CD4-positive, alpha-beta T cell treated with Interleukin-12 subunit alpha and Interleukin-12 subunit beta, for 1 hour (primary cell): ENCODE results near the gene CD151.

ENCODE experiments used
- DNase-seq: peaks from one replicate; pipeline ENCODE4 v3.0.0-alpha.2; 2020

CD151 gene

GRCh38 chr11:859394-860131 lies 26.8 kb downstream of the CD151 start:
- no peak for DNase-seq

DNA sequence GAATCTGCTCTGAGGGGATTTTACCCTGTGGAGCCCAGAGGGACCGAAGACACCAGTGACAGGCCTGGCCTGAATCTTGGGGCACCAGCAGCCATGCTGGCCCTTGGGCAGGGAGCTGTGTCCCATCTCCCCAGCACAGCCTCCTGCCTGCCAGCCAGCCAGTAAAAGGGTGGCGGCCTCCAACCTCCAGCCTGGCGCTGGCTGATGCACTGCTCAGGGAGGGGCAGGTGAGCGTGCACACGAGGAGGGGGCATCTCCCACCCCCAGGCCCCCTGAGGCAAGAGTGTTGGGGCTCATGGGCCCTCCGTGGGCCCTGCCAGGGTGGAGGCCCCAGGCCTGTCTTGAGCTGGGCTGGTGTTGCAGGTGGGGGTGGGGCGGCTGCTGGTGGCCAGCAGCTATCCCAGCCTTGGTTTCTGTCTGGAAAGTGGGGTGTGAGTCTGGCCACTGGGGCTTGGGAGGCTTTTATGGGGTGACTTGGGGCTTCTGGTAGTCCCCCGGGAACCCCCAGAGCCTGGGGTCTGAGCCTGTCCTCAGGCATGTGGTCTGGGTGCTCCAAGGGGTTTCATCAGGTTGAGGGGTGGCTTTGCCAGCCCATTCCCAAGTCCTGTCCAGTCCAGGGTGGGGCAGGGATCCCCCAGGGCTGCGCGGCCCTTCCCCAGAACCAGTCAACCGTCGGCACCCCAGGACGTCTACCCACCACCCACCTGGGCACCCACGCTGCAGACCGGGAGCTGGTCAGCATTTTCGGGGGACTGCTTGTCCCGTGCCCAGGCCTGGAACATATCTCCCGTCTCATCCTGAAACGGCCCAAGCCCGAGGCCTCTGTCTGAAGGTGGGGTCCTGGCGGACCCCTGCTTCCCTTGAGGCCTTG lies 27.7 kb downstream of the CD151 start:
- no peak for DNase-seq

GRCh38 chr11:861105-861479 lies 28.3 kb downstream of the CD151 start:
- DNase-seq, result no peak

DNA sequence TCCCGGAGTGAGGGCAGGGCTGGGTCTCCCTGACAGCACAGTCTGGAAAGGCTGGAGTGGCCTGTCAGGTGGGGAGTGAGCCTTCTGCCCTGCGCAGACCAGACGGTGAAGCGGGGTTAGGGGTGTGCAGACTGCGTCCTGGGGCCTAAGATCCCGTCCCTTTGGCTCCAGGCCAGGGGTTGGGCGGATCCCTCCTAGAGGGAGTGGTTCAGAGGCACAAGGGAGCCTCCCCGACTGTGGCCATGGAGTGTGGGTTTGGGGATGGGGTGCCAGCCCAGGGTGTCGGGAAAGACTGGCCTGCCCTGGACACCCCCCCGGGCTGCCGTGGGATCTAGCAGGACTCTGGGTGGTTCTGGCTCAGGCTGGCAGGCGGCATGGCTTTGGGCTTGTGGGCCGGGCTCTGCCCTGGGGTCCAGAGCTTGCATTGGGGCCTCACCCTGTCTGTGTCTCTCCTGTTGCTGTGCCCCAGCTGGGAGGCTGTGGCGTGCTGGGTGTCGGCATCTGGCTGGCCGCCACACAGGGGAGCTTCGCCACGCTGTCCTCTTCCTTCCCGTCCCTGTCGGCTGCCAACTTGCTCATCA lies 29.4 kb downstream of the CD151 start:
- no peak for DNase-seq

DNA sequence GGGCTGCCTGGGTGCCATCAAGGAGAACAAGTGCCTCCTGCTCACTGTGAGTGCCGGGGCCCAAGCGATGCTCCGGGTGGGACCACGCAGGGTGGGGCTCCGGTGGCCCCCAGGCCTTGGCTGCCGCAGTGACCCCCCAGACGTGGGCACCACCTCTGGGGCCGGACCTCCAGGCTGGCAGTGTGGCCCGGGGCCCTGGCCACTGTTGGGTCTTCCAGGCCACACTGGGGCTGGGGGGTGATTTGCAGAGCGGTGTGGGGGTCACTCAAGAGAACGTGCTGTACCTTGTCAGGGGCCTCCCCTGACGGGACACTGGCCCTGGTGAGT lies 29.9 kb downstream of the CD151 start:
- DNase-seq, result no peak

GRCh38 chr11:863023-863909 lies 30.5 kb downstream of the CD151 start:
- DNase-seq, result no peak

DNA sequence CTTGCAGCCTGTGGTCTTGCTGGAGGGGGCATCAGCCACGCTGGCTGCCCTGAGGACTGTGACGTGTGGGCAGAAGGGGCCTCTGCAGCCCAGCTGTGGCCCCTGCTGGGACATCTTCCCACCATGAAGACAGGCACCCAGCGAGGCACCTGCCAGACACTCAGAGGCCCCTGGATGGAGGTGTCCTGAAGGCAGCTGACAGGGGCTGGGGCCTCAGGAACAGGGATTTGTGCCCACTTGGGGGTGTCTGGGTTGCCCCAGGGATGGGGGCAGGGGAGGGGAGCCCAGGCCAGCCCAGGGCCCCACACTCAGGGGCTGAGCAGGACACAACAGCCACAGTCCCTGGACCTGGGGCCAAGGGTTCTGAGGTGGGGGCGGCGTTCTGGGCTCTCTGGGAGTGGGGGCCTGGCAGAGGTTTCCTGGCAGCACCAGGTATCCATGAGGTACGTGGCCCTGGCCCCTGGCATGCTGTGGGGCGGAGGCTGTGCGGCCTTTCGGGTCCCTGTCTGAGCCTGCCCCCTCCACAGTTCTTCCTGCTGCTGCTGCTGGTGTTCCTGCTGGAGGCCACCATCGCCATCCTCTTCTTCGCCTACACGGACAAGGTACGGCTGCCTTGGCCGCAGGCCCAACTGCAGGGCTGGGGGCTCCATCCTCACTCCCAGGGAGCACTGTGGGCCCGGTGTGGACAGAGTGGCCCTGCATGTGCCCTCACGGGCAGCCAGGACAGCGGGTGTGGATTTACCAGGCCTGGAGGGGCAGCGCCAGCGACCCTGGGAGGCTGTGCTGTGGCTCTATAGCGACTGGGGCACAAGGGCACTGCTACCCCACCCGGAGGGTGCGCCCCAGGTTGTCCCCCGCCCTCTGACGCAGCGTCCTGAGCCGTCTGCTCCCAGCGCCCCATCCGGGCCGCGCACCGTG lies 31.4 kb downstream of the CD151 start:
- DNase-seq, result no peak

- no peak for DNase-seq
Measured at GRCh38 chr11:864898-865297, 32.1 kb downstream of the CD151 start.

DNA sequence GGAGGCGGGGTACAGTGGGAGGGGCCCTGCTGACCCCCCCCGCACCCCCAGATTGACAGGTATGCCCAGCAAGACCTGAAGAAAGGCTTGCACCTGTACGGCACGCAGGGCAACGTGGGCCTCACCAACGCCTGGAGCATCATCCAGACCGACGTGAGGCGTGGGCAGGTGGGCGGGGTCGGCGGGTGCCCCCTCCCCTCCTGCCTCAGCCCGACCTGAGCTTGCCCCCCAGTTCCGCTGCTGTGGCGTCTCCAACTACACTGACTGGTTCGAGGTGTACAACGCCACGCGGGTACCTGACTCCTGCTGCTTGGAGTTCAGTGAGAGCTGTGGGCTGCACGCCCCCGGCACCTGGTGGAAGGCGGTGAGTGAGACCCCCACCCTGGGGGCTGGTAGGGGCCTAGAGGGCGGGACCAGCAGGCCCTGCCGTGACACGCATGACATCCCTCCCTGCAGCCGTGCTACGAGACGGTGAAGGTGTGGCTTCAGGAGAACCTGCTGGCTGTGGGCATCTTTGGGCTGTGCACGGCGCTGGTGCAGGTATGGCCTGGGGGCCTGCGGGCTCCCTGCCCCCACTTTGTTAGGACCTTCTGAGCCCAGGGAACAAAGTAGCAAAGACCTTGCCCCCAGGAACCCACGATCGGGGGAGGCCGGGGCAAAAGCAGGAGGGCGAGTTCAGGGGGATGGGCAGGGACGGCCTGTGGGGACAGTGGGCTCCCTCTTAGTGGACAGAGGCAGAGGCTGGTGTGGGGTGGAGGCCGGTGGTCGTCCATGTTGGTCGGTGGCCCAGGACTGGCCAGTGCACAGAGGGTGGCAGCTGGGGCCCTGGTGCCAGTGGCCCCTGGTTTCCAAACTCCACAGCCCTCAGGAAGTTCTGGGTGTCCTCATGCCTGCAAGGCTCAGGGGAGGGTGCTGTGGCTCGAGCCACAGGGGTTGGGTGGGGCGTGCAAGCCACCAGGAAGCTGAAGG lies 33.0 kb downstream of the CD151 start:
- no peak for DNase-seq

DNA sequence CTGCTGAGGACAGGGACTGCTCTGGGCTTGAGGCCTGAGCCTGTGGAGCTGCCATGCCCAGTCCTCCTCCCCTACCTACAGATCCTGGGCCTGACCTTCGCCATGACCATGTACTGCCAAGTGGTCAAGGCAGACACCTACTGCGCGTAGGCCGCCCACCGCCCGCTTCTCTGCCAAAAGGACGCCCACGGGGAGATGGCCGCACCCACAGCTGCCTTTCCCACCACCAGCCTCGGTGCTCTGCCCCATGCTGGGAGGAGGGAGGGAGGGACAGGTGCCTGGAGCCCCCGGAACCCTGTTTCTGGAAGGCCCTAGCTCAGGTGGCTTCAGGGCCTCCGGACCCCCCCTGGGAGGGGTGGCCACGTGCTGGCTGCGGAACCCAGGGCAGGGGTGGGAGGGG lies 33.7 kb downstream of the CD151 start:
- no peak for DNase-seq

- DNase-seq, result no peak
Measured at GRCh38 chr11:867856-868358, 35.2 kb downstream of the CD151 start.

DNA sequence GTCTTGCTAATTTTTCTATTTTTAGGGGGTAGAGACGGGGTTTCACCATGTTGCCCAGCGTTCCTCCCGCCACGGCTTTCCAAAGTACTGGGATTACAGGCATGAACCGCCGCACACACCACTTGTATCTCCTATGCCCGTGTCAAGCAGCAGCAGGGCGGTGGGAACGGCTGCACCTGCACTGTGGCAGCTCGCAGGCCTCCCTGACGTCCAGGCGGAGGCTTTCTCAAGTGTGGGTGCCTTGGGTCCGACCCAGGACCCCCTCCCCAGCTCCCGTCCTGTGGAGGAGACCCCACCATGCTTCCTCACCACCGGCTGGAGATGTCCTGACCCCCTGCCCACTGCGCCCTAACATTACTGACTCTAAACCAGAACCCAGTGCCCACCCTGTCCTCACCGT lies 35.6 kb downstream of the CD151 start:
- no peak for DNase-seq

- no peak for DNase-seq
Measured at GRCh38 chr11:868802-869201, 36.0 kb downstream of the CD151 start.

- no peak for DNase-seq
Measured at GRCh38 chr11:869399-870126, 36.8 kb downstream of the CD151 start.

DNA sequence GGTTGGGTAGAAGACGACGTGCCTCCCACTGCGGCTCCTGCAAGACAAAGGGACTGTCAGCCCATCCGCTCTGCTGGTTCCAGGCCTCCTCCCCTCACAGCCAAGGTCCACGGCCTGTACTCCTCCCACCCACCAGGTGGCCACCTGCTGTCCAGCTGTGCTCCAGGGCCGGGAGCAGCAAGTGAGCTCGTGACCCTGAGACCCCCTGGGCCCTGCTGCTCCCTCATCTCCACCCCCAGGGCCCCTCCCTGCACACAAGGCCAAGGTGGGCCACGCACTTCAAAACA lies 37.3 kb downstream of the CD151 start:
- DNase-seq, result no peak

DNA sequence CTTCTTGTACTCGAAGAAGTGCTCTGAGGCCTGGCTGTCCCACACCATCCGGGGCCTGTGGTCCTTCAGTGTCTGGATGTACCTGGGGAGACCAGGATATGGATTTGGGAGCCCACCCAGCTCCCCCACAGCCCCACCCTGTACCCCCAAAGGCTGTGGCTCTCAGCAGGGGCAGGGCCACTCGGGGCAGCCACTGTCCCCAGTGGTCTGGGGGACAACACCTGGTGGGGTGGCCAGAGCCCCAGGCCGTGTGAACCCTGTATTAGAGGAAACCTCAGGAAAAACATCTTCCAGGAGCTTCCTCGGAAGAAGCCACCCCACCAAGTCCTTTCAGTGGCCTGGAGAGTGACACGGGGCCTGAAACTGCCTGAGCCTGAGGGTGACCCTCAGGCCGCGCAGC lies 37.7 kb downstream of the CD151 start:
- no peak for DNase-seq

DNA sequence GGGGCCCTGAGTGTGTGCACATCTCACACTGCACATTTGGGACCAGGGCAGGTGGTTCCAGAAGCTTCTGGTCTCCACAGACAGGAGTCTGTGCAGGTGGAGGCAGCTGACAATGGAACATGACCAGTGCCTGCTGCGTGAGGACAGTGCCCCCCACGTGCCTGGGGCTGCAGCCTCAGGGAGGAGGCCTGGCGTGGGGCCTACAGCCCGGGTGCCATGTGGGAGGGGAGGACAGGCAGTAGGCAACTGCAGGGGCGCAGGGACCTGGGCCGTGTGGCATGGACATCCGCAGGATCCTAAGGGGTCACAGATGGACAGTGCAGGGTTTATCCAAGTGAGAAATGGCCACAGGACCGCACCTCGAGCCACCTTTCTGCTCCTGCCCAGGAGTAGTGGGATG lies 38.7 kb downstream of the CD151 start:
- DNase-seq, result no peak

DNA sequence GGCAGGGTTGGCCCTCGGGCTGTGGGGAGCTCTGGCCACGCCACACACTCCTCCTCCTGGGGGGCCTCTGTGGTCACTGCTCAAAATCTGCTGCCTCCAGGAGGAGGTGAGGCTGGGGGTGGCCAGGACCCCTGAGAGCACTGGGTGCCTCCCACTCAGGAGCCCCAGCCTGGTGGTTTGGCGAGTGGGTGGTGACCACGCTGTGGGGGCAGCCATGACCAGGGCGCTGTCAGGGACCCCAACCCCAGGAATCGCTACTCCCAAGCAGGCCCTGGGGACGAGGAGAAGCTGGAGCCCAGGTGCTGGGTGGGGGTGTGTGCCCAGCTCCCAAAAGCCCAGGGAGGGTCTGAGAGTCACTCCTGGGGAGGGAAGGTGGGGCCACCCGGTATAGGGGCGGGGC lies 40.0 kb downstream of the CD151 start:
- no peak for DNase-seq

GRCh38 chr11:873706-874105 lies 41.0 kb downstream of the CD151 start:
- no peak for DNase-seq

- no peak for DNase-seq
Measured at GRCh38 chr11:875203-875602, 42.5 kb downstream of the CD151 start.
